ENCODE measurements around the gene MS4A4E. TPM values are rescaled to one million over a fixed set of nuclear protein-coding genes. Genes with fewer than 3 reads are reported as not detected.
A peak's percentile ranks its signal among the peaks of the same experiment; 100 is the strongest.
"Not testable (repeated sequence)": the region's sequence is repeated elsewhere in the genome, so short reads cannot be mapped to it uniquely, and the experiment has no call there.

Gene MS4A4E
- total RNA-seq, 6 experiments from 2014 or later: not detected

- Mint-ChIP-seq H3K27me3 (ENCODE audit: insufficient read depth) (no peaks in the 10 kb centered on the region; the same call in 1 of the 2 replicates), H3K4me3 (no peak overlapping the region), H3K36me3 (ENCODE audit: low read depth) (no peaks in the 10 kb centered on the region), H3K9me3 (no peaks in the 10 kb centered on the region; the same call in 1 of the 2 replicates), H3K4me1 (ENCODE audit: low read depth) (no peaks in the 10 kb centered on the region), H3K27ac (no peak overlapping the region)
- peak; percentile 44 for DNase-seq
- TF ChIP-seq, protein P1, sequence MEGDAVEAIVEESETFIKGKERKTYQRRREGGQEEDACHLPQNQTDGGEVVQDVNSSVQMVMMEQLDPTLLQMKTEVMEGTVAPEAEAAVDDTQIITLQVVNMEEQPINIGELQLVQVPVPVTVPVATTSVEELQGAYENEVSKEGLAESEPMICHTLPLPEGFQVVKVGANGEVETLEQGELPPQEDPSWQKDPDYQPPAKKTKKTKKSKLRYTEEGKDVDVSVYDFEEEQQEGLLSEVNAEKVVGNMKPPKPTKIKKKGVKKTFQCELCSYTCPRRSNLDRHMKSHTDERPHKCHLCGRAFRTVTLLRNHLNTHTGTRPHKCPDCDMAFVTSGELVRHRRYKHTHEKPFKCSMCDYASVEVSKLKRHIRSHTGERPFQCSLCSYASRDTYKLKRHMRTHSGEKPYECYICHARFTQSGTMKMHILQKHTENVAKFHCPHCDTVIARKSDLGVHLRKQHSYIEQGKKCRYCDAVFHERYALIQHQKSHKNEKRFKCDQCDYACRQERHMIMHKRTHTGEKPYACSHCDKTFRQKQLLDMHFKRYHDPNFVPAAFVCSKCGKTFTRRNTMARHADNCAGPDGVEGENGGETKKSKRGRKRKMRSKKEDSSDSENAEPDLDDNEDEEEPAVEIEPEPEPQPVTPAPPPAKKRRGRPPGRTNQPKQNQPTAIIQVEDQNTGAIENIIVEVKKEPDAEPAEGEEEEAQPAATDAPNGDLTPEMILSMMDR (IDR thresholded peaks at IDR 0.05): peak; percentile 77
These were observed 49.1 kb downstream of the MS4A4E start for GRCh38 chr11:60193687-60194433.

GRCh38 chr11:60192564-60192963, 50.4 kb downstream of the MS4A4E start:
- H3K9me3 Mint-ChIP-seq; H3K36me3 Mint-ChIP-seq (ENCODE audit: low read depth); H3K4me3 Mint-ChIP-seq; H3K27ac Mint-ChIP-seq; DNase-seq; H3K4me1 Mint-ChIP-seq (ENCODE audit: low read depth); H3K27me3 Mint-ChIP-seq (ENCODE audit: insufficient read depth): not testable (repeated sequence)

DNA sequence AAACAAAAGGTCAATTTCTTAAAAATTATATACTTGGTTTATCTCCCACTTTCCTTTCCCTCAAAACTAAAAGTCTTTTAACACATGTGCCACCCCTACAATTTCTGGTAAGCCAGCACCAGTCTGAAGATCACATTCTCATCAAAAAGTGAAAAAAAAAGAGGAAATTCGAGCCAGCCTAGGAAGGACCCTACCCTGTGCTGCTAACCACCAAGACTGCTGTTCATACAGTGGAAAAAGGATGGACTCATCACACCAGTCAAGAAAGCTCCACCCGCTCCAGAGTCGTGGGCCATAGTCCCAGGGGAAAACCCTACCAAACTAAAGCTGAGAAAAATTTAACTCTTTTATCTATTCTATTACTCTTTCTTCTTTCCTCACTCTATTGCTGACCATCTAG, 54.5 kb downstream of the MS4A4E start:
- H3K4me1 Mint-ChIP-seq (ENCODE audit: low read depth); DNase-seq; H3K4me3 Mint-ChIP-seq; H3K36me3 Mint-ChIP-seq (ENCODE audit: low read depth); H3K9me3 Mint-ChIP-seq; H3K27me3 Mint-ChIP-seq (ENCODE audit: insufficient read depth); H3K27ac Mint-ChIP-seq: not testable (repeated sequence)

- not testable (repeated sequence) for H3K4me3 Mint-ChIP-seq; H3K4me1 Mint-ChIP-seq (ENCODE audit: low read depth); H3K9me3 Mint-ChIP-seq; H3K27me3 Mint-ChIP-seq (ENCODE audit: insufficient read depth); DNase-seq; H3K36me3 Mint-ChIP-seq (ENCODE audit: low read depth); H3K27ac Mint-ChIP-seq
These were observed 56.8 kb downstream of the MS4A4E start for GRCh38 chr11:60186128-60186527.

DNA sequence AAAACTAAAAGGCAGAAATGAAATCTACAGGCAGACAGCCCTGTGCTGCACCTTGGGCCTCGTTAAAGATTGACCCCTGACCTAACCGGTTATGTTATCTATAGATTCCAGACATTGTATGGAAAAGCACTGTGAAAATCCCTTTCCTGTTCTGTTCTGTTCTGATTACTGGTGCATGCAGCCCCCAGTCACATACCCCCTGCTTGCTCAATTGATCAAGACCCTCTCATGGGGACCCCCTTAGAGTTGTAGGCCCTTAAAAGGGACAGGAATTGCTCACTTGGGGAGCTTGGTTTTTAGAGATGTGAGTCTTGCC, 57.5 kb downstream of the MS4A4E start:
- not testable (repeated sequence) for DNase-seq; H3K27me3 Mint-ChIP-seq (ENCODE audit: insufficient read depth); H3K4me3 Mint-ChIP-seq; H3K27ac Mint-ChIP-seq; H3K4me1 Mint-ChIP-seq (ENCODE audit: low read depth); H3K36me3 Mint-ChIP-seq (ENCODE audit: low read depth); H3K9me3 Mint-ChIP-seq

GRCh38 chr11:60184824-60185511, 58.0 kb downstream of the MS4A4E start:
- peaks cover 3% of the 10 kb centered on the region; the same call in 1 of the 2 replicates for H3K9me3 Mint-ChIP-seq
- H3K4me1 Mint-ChIP-seq (ENCODE audit: low read depth): no peaks in the 10 kb centered on the region
- DNase-seq: no peak
- no peak overlapping the region for H3K27ac Mint-ChIP-seq
- H3K4me3 Mint-ChIP-seq: no peak overlapping the region
- TF ChIP-seq, protein P1 (IDR thresholded peaks at IDR 0.05): no peak
- H3K36me3 Mint-ChIP-seq (ENCODE audit: low read depth): no peaks in the 10 kb centered on the region; the same call in 1 of the 2 replicates
- H3K27me3 Mint-ChIP-seq (ENCODE audit: insufficient read depth): no peaks in the 10 kb centered on the region

DNA sequence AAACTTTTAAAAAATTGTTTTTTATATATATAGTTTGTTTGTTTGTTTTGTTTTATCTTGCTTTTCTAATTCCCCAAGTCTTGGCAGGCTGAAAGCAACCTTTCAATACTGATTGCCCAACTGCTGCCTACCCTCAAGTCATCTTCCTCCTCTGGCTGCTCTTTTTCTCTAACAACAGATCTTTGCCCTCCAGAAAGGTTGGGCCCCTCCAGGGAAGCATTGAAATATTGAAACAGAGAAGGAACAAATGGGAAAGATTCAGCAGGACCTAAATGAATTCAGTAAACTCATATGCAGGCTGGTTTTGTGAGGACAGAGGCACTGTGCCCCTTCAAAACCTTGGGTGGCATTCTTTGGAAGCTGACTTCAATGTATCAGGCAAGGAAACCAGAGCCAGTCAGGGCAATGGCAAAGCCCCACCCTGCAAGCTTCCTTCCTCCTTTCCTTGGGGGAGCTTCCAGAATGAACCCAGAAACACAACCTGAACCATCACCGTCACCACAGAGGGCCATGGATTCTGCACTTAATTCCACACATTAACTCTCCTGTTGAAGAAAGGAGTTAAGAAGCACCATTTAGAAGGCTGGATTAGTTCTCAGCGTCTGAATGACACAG, 59.2 kb downstream of the MS4A4E start:
- no peaks in the 10 kb centered on the region for H3K4me1 Mint-ChIP-seq (ENCODE audit: low read depth)
- no peak overlapping the region for H3K27ac Mint-ChIP-seq
- TF ChIP-seq, protein P1 (IDR thresholded peaks at IDR 0.05): no peak
- no peaks in the 10 kb centered on the region for H3K27me3 Mint-ChIP-seq (ENCODE audit: insufficient read depth)
- H3K4me3 Mint-ChIP-seq: no peak overlapping the region
- peaks cover 8% of the 10 kb centered on the region for H3K9me3 Mint-ChIP-seq
- H3K36me3 Mint-ChIP-seq (ENCODE audit: low read depth): no peaks in the 10 kb centered on the region; the same call in 1 of the 2 replicates
- DNase-seq: no peak
